Vagina (tissue), 2 donors: ENCODE measurements around the gene DNMBP.

ENCODE experiments used
- CTCF ChIP-seq, 3 experiments: fragments of 450-650 bp in 2 of 3; fragments of 200-600 bp in 1 of 3; sonication (generic) in 1 of 3; IDR thresholded peaks; one replicate each; pipeline ENCODE4 v1.5.1; 2017 to 2019; ENCODE audit warnings: antibody characterized with exemption in 3 of 3, mild to moderate bottlenecking in 2 of 3, moderate library complexity in 2 of 3
- POLR2A ChIP-seq, 2 donors: fragments of 450-650 bp; IDR thresholded peaks; one replicate each; pipeline ENCODE4 v1.6.1; 2017; ENCODE audit warnings: antibody characterized with exemption in 2 of 2, mild to moderate bottlenecking in 2 of 2, moderate library complexity in 2 of 2
- POLR2AphosphoS5 ChIP-seq, 2 donors: sonication (generic); formaldehyde crosslinking; IDR thresholded peaks; one replicate each; pipeline ENCODE4 v1.9.0; 2017; ENCODE audit warnings: antibody characterized with exemption in 2 of 2, mild to moderate bottlenecking in 2 of 2, low read depth in 1 of 2; ENCODE audit not compliant: insufficient read depth in 1 of 2

- TF ChIP-seq CTCF (IDR thresholded peaks at IDR 0.05) = no peak
- no peak for TF ChIP-seq POLR2A (IDR thresholded peaks at IDR 0.05)
- TF ChIP-seq POLR2AphosphoS5 (IDR thresholded peaks at IDR 0.05; ENCODE audit: insufficient read depth in 1 of 2, low read depth in 1 of 2) = no peak
Measured at GRCh38 chr10:100019787-100020141, 10.0 kb upstream of the DNMBP start.
